Measurements from ENCODE around the gene TMEM26. TPM values are rescaled to one million over a fixed set of nuclear protein-coding genes. Genes with fewer than 3 reads are reported as not detected.

TMEM26 gene
- total RNA-seq, 1 experiment from 2014 or later, result not detected

DNA sequence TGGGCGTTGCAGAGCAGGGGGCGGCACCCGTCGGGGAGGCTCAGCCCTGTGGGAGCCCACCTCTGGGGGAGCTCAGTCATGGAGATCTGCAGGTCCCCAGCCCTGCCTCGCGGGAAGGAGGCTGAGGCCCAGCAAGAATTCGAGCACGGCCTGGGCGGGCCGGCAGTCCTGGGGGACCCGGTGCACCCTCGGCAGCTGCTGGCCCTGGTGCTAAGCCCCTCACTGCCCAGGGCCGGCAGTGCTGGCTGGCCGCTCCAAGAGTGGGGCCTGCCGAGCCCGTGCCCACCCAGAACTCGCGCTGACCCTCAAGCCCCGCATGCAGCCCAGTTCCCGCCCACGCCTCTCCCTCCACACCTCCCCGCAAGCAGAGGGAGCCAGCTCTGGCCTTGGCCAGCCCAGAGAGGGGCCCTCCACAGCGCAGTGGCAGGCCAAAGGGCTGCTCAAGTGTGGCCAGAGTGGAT is 76.2 kb downstream of the TMEM26 start:
- intact Hi-C loops (cut with micrococcal nuclease; ENCODE audit: unreplicated experiment), result no loop called here
- no peak overlapping the region for H3K27ac Mint-ChIP-seq (ENCODE audit: unreplicated experiment)
- Histone ChIP-seq H3K36me3 (ENCODE audit: control insufficient read depth, insufficient read depth, low read length) (0 out of 2 replicates have a peak, but pooled peaks cover 1% of the 10 kb centered on the region), H3K4me3 (ENCODE audit: low read depth, low read length) (no peak overlapping the region), H3K4me1 (no peaks in the 10 kb centered on the region), H3K27me3 (replicated peaks; ENCODE audit: control insufficient read depth, insufficient read depth, low read length) (no peaks in the 10 kb centered on the region), H3K9me3 (no peaks in the 10 kb centered on the region)
- peaks cover 6% of the 10 kb centered on the region for H3K9me3 Mint-ChIP-seq (ENCODE audit: unreplicated experiment)
- TF ChIP-seq, protein P1, sequence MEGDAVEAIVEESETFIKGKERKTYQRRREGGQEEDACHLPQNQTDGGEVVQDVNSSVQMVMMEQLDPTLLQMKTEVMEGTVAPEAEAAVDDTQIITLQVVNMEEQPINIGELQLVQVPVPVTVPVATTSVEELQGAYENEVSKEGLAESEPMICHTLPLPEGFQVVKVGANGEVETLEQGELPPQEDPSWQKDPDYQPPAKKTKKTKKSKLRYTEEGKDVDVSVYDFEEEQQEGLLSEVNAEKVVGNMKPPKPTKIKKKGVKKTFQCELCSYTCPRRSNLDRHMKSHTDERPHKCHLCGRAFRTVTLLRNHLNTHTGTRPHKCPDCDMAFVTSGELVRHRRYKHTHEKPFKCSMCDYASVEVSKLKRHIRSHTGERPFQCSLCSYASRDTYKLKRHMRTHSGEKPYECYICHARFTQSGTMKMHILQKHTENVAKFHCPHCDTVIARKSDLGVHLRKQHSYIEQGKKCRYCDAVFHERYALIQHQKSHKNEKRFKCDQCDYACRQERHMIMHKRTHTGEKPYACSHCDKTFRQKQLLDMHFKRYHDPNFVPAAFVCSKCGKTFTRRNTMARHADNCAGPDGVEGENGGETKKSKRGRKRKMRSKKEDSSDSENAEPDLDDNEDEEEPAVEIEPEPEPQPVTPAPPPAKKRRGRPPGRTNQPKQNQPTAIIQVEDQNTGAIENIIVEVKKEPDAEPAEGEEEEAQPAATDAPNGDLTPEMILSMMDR (IDR thresholded peaks at IDR 0.05; ENCODE audit: insufficient read depth in 1 of 2, low read depth in 1 of 2, low read length in 1 of 2, severe bottlenecking in 1 of 2, unreplicated experiment in 1 of 2), result no peak
- no peak for DNase-seq
- POLR2A ChIA-PET, result no interaction called here
- H3K4me3 Mint-ChIP-seq (ENCODE audit: unreplicated experiment), result no peak overlapping the region
- no peaks in the 10 kb centered on the region for H3K4me1 Mint-ChIP-seq (ENCODE audit: low read depth, unreplicated experiment)
- CTCF ChIA-PET, result no interaction called here
- no peaks in the 10 kb centered on the region for H3K36me3 Mint-ChIP-seq (ENCODE audit: insufficient read depth, unreplicated experiment)
- no TSS peak for BruUV-seq (replicated peaks)
- peaks cover 13% of the 10 kb centered on the region for H3K27me3 Mint-ChIP-seq (ENCODE audit: insufficient read depth, unreplicated experiment)

DNA sequence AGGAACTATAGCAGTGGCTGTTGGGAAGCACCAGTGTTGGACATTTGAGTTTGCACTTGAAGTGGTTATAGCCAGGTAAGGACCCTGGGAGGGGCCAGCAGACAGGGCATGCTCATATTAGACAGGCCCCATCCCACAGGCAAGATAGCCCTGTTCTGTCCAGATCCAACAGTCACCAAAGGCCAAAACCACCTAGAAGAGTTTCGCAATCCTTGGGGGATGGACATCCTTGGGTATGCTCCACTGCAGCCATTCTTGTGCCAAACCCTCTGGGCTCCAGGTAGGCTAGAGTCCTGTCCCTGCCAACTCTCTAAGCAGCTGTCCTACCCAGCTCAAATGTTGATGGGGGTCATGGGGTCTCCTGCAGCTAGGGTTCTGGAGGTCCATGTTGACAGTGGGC is 76.8 kb downstream of the TMEM26 start:
- no TSS peak for BruUV-seq (replicated peaks)
- no peaks in the 10 kb centered on the region for H3K9me3 ChIP-seq
- Mint-ChIP-seq H3K9me3 (ENCODE audit: unreplicated experiment) (peaks cover 6% of the 10 kb centered on the region), H3K4me3 (ENCODE audit: unreplicated experiment) (no peak overlapping the region), H3K4me1 (ENCODE audit: low read depth, unreplicated experiment) (no peaks in the 10 kb centered on the region), H3K27ac (ENCODE audit: unreplicated experiment) (no peak overlapping the region), H3K36me3 (ENCODE audit: insufficient read depth, unreplicated experiment) (no peaks in the 10 kb centered on the region), H3K27me3 (ENCODE audit: insufficient read depth, unreplicated experiment) (peaks cover 13% of the 10 kb centered on the region)
- H3K4me3 ChIP-seq (ENCODE audit: low read depth, low read length), result no peak overlapping the region
- intact Hi-C loops (cut with micrococcal nuclease; ENCODE audit: unreplicated experiment), result no loop called here
- DNase-seq, result no peak
- TF ChIP-seq, protein P1 (IDR thresholded peaks at IDR 0.05; ENCODE audit: insufficient read depth in 1 of 2, low read depth in 1 of 2, low read length in 1 of 2, severe bottlenecking in 1 of 2, unreplicated experiment in 1 of 2), result no peak
- H3K27me3 ChIP-seq (replicated peaks; ENCODE audit: control insufficient read depth, insufficient read depth, low read length), result no peaks in the 10 kb centered on the region
- CTCF ChIA-PET, result no interaction called here
- 0 out of 2 replicates have a peak, but pooled peaks cover 1% of the 10 kb centered on the region for H3K36me3 ChIP-seq (ENCODE audit: control insufficient read depth, insufficient read depth, low read length)
- H3K4me1 ChIP-seq, result no peaks in the 10 kb centered on the region
- POLR2A ChIA-PET, result no interaction called here

DNA sequence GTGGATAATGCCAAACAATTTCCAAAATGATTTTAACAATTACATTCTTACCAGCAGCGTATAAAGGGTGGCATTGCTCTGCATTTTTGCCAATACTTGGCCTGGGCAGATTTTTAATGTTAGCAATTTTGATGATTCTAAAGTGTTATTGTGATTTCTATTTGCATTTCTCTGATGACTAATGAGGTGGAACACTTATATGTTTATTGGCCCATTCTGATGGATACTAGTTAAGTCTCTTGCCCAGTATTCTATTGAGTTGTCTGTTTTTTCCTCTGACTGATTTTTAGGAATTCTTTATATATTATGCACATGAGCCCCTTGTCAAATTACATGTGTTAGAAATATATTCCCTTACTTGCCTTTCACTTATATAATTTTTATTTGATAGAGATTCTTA is 86.8 kb downstream of the TMEM26 start:
- no peaks in the 10 kb centered on the region for H3K36me3 Mint-ChIP-seq (ENCODE audit: insufficient read depth, unreplicated experiment)
- TF ChIP-seq, protein P1 (IDR thresholded peaks at IDR 0.05; ENCODE audit: insufficient read depth in 1 of 2, low read depth in 1 of 2, low read length in 1 of 2, severe bottlenecking in 1 of 2, unreplicated experiment in 1 of 2), result no peak
- no TSS peak for BruUV-seq (replicated peaks)
- intact Hi-C loops (cut with micrococcal nuclease; ENCODE audit: unreplicated experiment), result no loop called here
- H3K27me3 ChIP-seq (replicated peaks; ENCODE audit: control insufficient read depth, insufficient read depth, low read length), result no peaks in the 10 kb centered on the region
- no peak overlapping the region for H3K27ac Mint-ChIP-seq (ENCODE audit: unreplicated experiment)
- H3K36me3 ChIP-seq (ENCODE audit: control insufficient read depth, insufficient read depth, low read length), result no peaks in the 10 kb centered on the region
- no peaks in the 10 kb centered on the region for H3K4me1 Mint-ChIP-seq (ENCODE audit: low read depth, unreplicated experiment)
- POLR2A ChIA-PET, result no interaction called here
- H3K9me3 ChIP-seq, result no peaks in the 10 kb centered on the region
- peaks cover 17% of the 10 kb centered on the region for H3K27me3 Mint-ChIP-seq (ENCODE audit: insufficient read depth, unreplicated experiment)
- CTCF ChIA-PET, result no interaction called here
- DNase-seq, result no peak
- no peaks in the 10 kb centered on the region for H3K4me1 ChIP-seq
- no peak overlapping the region for H3K4me3 Mint-ChIP-seq (ENCODE audit: unreplicated experiment)
- H3K9me3 Mint-ChIP-seq (ENCODE audit: unreplicated experiment), result no peaks in the 10 kb centered on the region
- no peak overlapping the region for H3K4me3 ChIP-seq (ENCODE audit: low read depth, low read length)
